Testis (tissue), 3 donors: Measurements from ENCODE around the gene VTI1B. TPM values are rescaled to one million over a fixed set of nuclear protein-coding genes. Genes with fewer than 3 reads are reported as not detected.

Experiments used
- DNase-seq: peaks from one replicate; pipeline ENCODE4 v3.0.0-alpha.2; 2019
- H3K27ac ChIP-seq, 2 donors: fragments of 200-600 bp; sonication (generic); one replicate each; pipeline ENCODE4 v1.5.1; 2019
- H3K27me3 ChIP-seq: fragments of 200-600 bp; sonication (generic); one replicate; pipeline ENCODE4 v1.5.1; 2019
- H3K36me3 ChIP-seq: fragments of 200-600 bp; sonication (generic); one replicate; pipeline ENCODE4 v1.5.1; 2017; ENCODE audit warnings: low read depth; ENCODE audit errors: missing control alignments
- H3K4me1 ChIP-seq: fragments of 200-600 bp; sonication (generic); one replicate; pipeline ENCODE4 v1.5.1; 2019
- H3K4me3 ChIP-seq, 2 donors: fragments of 200-600 bp; sonication (generic); one replicate each; pipeline ENCODE4 v1.5.1; 2017 to 2019
- H3K9me3 ChIP-seq: fragments of 200-600 bp; sonication (generic); one replicate; pipeline ENCODE4 v1.5.1; 2017
- CTCF ChIP-seq, 3 experiments: fragments of 450-650 bp in 2 of 3; fragments of 200-600 bp in 1 of 3; sonication (generic) in 1 of 3; IDR thresholded peaks; one replicate each; pipeline ENCODE4 v1.5.1; 2016 to 2019; ENCODE audit warnings: antibody characterized with exemption in 3 of 3, mild to moderate bottlenecking in 2 of 3, moderate library complexity in 1 of 3
- POLR2A ChIP-seq: fragments of 450-650 bp; IDR thresholded peaks from one replicate; pipeline ENCODE4 v1.6.1; 2017; ENCODE audit warnings: antibody characterized with exemption, mild to moderate bottlenecking, moderate library complexity
- WGBS, 2 donors: methylation state at CpG; one replicate each; pipeline ENCODE4 v1.1.5; 2018; 5-methylcytosine and 5-hydroxymethylcytosine counted together
- intact Hi-C: fragments of 100-400 bp; cut with DNase I; formaldehyde crosslinking; loops from one replicate; pipeline ENCODE4 v1.15.1; 2023; ENCODE audit warnings: low total_unique reads
- polyA plus RNA-seq: library from polyadenylated mRNA; stranded (reverse); fragments of 350-450 nt; fragmentation: Illumina TruSeq; extraction: RNeasy Lipid Tissue Mini Kit (QIAGEN cat#74804); gene quantifications from one replicate; pipeline ENCODE4 v1.2.3, GENCODE V29; 2014; ENCODE audit warnings: low read depth, low replicate concordance; ENCODE audit not compliant: insufficient read depth
- total RNA-seq, 2 donors: library from RNA; depleted of rRNA; stranded (reverse); fragments of >200 nt; gene quantifications; one replicate each; pipeline ENCODE4 v1.2.3, GENCODE V29; 2016

VTI1B gene
- total and polyA plus RNA-seq, 3 donors from 2014 or later, result 65.0 to 143 (median 72.7) TPM

- Histone ChIP-seq H3K9me3 (no peaks in the 10 kb centered on the region), H3K36me3 (no peaks in the 10 kb centered on the region), H3K4me1 (no peaks in the 10 kb centered on the region), H3K27me3 (no peaks in the 10 kb centered on the region), H3K4me3 (no peak overlapping the region), H3K27ac (no peak overlapping the region)
- WGBS, 2 donors, result 93 to 94% methylated on average over 2 of the region's 2 CpGs
- intact Hi-C loops, result no loop called here
- no peak for DNase-seq
- TF ChIP-seq POLR2A, result no peak
- no peak for TF ChIP-seq CTCF (IDR thresholded peaks at IDR 0.05)
Observed at GRCh38 chr14:67644428-67644827, 30.0 kb downstream of the VTI1B start.

- H3K9me3 ChIP-seq, result no peaks in the 10 kb centered on the region
- H3K4me1 ChIP-seq, result no peaks in the 10 kb centered on the region
- H3K27ac ChIP-seq, result no peak overlapping the region
- 63 to 81% methylated on average over 1 of the region's 1 CpG for WGBS, 2 donors
- no peaks in the 10 kb centered on the region for H3K36me3 ChIP-seq
- TF ChIP-seq POLR2A (no peak), CTCF (IDR thresholded peaks at IDR 0.05) (no peak)
- no peak overlapping the region for H3K4me3 ChIP-seq
- DNase-seq, result no peak
- H3K27me3 ChIP-seq, result no peaks in the 10 kb centered on the region
- intact Hi-C loops, result no loop called here
Observed at GRCh38 chr14:67643713-67644112, 30.7 kb downstream of the VTI1B start.

GRCh38 chr14:67641902-67642749 lies 32.3 kb downstream of the VTI1B start:
- no peak overlapping the region for H3K27ac ChIP-seq
- intact Hi-C loops, result no loop called here
- no peak overlapping the region for H3K4me3 ChIP-seq
- no peaks in the 10 kb centered on the region for H3K27me3 ChIP-seq
- H3K9me3 ChIP-seq, result no peaks in the 10 kb centered on the region
- TF ChIP-seq CTCF (IDR thresholded peaks at IDR 0.05) (no peak), POLR2A (no peak)
- H3K36me3 ChIP-seq, result no peaks in the 10 kb centered on the region
- WGBS, 2 donors, result 83 to 90% methylated on average over 5 of the region's 5 CpGs
- no peak for DNase-seq
- no peaks in the 10 kb centered on the region for H3K4me1 ChIP-seq

GRCh38 chr14:67641480-67641879 lies 33.0 kb downstream of the VTI1B start:
- Histone ChIP-seq H3K9me3 (no peaks in the 10 kb centered on the region), H3K4me3 (no peak overlapping the region), H3K27me3 (no peaks in the 10 kb centered on the region), H3K27ac (no peak overlapping the region), H3K4me1 (no peaks in the 10 kb centered on the region), H3K36me3 (no peaks in the 10 kb centered on the region)
- DNase-seq, result no peak
- intact Hi-C loops, result no loop called here
- TF ChIP-seq CTCF (IDR thresholded peaks at IDR 0.05) (no peak), POLR2A (no peak)
- WGBS, 2 donors, result 94 to 97% methylated on average over 1 of the region's 1 CpG

- H3K4me1 ChIP-seq, result no peaks in the 10 kb centered on the region
- intact Hi-C loops, result no loop called here
- no peak for DNase-seq
- no peak overlapping the region for H3K4me3 ChIP-seq
- no peaks in the 10 kb centered on the region for H3K36me3 ChIP-seq
- no peaks in the 10 kb centered on the region for H3K27me3 ChIP-seq
- 84 to 91% methylated on average over 3 of the region's 3 CpGs for WGBS, 2 donors
- no peak overlapping the region for H3K27ac ChIP-seq
- TF ChIP-seq CTCF (IDR thresholded peaks at IDR 0.05) (no peak), POLR2A (no peak)
- H3K9me3 ChIP-seq, result no peaks in the 10 kb centered on the region
Observed at GRCh38 chr14:67638642-67639041, 35.8 kb downstream of the VTI1B start.
